Measurements from ENCODE around the gene MRPS26.

DNA sequence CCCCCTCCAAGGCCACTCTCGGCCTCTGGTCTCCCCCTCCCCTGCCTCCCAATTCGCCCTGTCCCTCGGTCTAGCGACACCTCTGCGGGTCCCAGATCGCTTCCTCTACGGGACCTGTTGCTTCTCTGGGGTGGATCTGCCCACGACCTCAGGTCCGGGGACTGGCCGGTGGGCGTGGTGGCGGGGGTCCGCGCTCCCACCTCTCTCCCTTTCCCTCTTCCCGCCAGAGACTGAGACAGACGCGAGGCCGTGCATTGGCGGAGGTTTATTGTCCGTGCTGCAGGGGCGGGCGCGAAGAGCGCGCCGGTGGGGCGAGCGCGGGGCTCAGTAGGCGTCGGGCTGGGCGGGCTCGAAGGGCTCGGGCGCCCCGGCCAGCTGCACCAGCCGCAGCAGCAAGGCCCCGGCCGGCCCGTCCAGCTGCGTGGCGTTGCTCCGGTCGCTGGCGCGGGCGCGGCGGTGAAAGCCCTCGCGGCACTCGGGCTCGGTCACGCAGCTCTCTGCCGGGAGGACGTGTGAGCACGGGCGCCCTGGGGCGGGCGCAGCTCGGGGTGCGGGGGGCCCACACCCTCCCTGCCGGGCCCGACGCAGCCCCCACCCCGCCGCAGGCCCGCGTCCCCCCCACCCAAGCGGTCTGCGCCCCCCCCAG, 36.6 kb downstream of the MRPS26 start:
- TF ChIP-seq, protein P1, sequence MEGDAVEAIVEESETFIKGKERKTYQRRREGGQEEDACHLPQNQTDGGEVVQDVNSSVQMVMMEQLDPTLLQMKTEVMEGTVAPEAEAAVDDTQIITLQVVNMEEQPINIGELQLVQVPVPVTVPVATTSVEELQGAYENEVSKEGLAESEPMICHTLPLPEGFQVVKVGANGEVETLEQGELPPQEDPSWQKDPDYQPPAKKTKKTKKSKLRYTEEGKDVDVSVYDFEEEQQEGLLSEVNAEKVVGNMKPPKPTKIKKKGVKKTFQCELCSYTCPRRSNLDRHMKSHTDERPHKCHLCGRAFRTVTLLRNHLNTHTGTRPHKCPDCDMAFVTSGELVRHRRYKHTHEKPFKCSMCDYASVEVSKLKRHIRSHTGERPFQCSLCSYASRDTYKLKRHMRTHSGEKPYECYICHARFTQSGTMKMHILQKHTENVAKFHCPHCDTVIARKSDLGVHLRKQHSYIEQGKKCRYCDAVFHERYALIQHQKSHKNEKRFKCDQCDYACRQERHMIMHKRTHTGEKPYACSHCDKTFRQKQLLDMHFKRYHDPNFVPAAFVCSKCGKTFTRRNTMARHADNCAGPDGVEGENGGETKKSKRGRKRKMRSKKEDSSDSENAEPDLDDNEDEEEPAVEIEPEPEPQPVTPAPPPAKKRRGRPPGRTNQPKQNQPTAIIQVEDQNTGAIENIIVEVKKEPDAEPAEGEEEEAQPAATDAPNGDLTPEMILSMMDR (IDR thresholded peaks at IDR 0.05) = no peak
- no peak for TF ChIP-seq POLR2A (IDR thresholded peaks at IDR 0.05)
